Measurements from ENCODE around the gene RNF44. TPM values are rescaled to one million over a fixed set of nuclear protein-coding genes. Genes with fewer than 3 reads are reported as not detected.

RNF44 gene
- total and polyA plus RNA-seq, 2 of the 13 experiments (the other 11 are each of a cell fraction or from before 2014, with no cell fraction given): 9.2 to 16.8 TPM

DNA sequence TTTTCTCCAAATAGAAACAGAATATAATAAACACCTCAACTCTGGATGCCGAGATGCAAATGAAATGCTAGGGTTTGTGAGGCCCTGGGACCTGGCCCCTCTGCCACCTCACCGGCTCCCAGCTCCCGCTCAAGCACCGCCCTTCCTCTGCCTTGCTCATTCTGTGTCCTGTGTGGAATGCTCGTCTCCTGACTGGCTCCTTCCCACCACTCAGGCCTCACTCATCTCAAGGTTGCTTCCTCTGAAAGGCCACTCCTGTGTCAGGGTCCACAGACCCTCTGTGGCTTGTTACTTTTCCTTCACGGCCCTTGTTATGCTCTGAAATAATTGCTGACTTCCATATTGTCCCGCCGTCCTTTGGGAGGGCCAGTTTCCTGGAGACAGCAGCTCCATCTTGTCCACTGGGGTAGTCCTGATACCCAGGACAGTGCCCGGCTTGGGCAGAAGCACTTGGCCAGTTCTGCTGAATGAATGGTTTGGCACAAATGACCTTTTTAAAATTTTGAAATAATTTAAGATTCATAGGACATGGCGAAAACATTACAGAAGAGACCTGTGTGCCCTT is 15.4 kb downstream of the RNF44 start:
- H3K9ac ChIP-seq (ENCODE audit: insufficient read depth, low read depth, low read length): no peak overlapping the region
- intact Hi-C loops (cut with micrococcal nuclease; ENCODE audit: unreplicated experiment): no loop called here
- ChIA-PET POLR2A (interaction anchor here (1.1 to 1.5 kb wide), 2 partner anchors 16 to 125 kb away, joined by 3 read pairs; partner anchors contain the start of genes RNF44 and TSPAN17), CTCF (ENCODE audit: low intra/inter-chr PET ratio, low total read pairs) (no interaction called here)
- H3K4me1 ChIP-seq (ENCODE audit: insufficient read depth, low read length): peaks cover 28% of the 10 kb centered on the region
- TF ChIP-seq ZNF563 (CRISPR knock-in tag; IDR thresholded peaks at IDR 0.05) (no peak), AGO1 (IDR thresholded peaks at IDR 0.05; ENCODE audit: low read depth, low read length, poor library complexity, severe bottlenecking) (no peak), ZSCAN21 (CRISPR knock-in tag; IDR thresholded peaks at IDR 0.05; ENCODE audit: borderline replicate concordance) (no peak), ZNF547 (CRISPR knock-in tag; IDR thresholded peaks at IDR 0.05) (no peak), CEBPG (CRISPR knock-in tag; IDR thresholded peaks at IDR 0.05) (no peak), ELF4 (CRISPR knock-in tag; IDR thresholded peaks at IDR 0.05; ENCODE audit: borderline replicate concordance) (no peak)
- TF ChIP-seq, protein P1, sequence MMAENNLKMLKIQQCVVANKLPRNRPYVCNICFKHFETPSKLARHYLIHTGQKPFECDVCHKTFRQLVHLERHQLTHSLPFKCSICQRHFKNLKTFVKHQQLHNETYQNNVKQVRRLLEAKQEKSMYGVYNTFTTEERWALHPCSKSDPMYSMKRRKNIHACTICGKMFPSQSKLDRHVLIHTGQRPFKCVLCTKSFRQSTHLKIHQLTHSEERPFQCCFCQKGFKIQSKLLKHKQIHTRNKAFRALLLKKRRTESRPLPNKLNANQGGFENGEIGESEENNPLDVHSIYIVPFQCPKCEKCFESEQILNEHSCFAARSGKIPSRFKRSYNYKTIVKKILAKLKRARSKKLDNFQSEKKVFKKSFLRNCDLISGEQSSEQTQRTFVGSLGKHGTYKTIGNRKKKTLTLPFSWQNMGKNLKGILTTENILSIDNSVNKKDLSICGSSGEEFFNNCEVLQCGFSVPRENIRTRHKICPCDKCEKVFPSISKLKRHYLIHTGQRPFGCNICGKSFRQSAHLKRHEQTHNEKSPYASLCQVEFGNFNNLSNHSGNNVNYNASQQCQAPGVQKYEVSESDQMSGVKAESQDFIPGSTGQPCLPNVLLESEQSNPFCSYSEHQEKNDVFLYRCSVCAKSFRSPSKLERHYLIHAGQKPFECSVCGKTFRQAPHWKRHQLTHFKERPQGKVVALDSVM (CRISPR knock-in tag; IDR thresholded peaks at IDR 0.05): no peak
- peaks cover 0 to 8% of the 10 kb centered on the region in 2 experiments; a peak in 2 of 5 replicates for H3K27me3 ChIP-seq (ENCODE audit: control insufficient read depth in 1 of 2, insufficient read depth in 2 of 2, low read length in 2 of 2)
- H3K27ac ChIP-seq (ENCODE audit: extremely low read length, insufficient read depth, low read length): no peak overlapping the region
- no TSS peak for BruUV-seq (replicated peaks)
- DNase-seq (ENCODE audit: low spot score) (no peak), FAIRE-seq (no peak), ATAC-seq (peak; percentile 71)
- 16% methylated on average over 10 of the region's 10 CpGs for WGBS (ENCODE audit: low lambda C conversion rate)
- no peaks in the 10 kb centered on the region for H3K9me3 ChIP-seq (ENCODE audit: low read length)
- in situ Hi-C loops (cut with HindIII; ENCODE audit: extremely low pct_ligation_motif_present, low pct_unique_long_range_greater_than_20kb): no loop called here
- H3K36me3 ChIP-seq (replicated peaks in 1 of 2; ENCODE audit: control insufficient read depth in 1 of 2, insufficient read depth in 2 of 2, low read length in 2 of 2): no peaks in the 10 kb centered on the region
- peak overlapping the region; percentile 50 for H3K4me2 ChIP-seq (ENCODE audit: low read depth, low read length)
- H4K20me1 ChIP-seq (ENCODE audit: insufficient read depth, low read length): no peaks in the 10 kb centered on the region
- peak overlapping the region; percentile 37 for H2AFZ ChIP-seq (ENCODE audit: low read length)
- H3K79me2 ChIP-seq (ENCODE audit: insufficient read depth, low read length): no peaks in the 10 kb centered on the region
- H3K4me3 ChIP-seq (replicated peaks in 1 of 3; ENCODE audit: insufficient read depth in 1 of 3, low read depth in 2 of 3, low read length in 3 of 3): peak overlapping the region in 1 of 3 experiments; percentile 24; a peak in 2 of 6 replicates

All from HepG2 (cell line).